Stimulated activated CD4-positive, alpha-beta T cell treated with anti-CD3 and anti-CD28 coated beads, Interleukin-1b, Interleukin-23, amount 100 ng/mL, for 24 hours (primary cell): ENCODE results near the gene C1orf210.

Experiments
- DNase-seq, 4 experiments: peaks; one replicate each; pipeline ENCODE4 v3.0.0-alpha.2; 2020; ENCODE audit warnings: low read depth in 4 of 4, low spot score in 1 of 4

C1orf210 gene

DNA sequence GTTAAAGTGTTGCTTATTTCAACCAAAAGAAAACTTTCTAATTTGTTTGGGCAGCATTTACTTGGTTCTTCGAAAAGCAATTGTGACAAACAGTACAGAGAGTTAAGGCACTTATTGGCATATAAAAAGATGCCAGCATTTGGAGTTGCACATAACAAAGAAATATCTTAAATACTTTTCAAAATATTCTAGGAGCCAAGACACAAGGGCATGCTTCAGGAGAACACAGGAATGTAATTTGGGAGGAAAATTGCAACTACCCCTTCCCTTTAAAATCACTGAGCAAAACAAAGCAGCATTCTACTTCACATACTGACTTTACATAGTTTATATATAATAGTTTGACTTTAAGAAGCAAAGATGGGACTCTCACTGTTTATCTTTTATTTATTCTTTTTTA, 10.8 kb upstream of the C1orf210 start:
- no peak for DNase-seq

DNA sequence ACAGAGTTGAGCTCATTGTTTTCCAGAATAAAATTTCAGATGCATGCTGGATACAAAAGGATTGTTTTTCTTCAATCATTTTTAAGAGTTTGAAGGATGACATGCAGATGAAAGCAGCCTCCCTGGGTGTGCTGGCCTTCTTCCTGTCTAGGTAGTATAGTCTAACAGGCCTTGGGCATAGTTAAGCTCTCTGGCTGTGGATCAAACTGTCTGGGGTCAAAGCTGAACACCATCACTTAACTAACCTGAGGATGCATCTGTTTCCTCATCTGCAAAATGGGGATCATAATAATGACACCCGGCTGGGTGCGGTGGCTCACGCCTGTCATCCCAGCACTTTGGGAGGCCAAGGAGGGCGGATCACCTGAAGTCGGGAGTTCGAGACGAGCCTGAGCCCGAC, 9.4 kb upstream of the C1orf210 start:
- no peak for DNase-seq

DNA sequence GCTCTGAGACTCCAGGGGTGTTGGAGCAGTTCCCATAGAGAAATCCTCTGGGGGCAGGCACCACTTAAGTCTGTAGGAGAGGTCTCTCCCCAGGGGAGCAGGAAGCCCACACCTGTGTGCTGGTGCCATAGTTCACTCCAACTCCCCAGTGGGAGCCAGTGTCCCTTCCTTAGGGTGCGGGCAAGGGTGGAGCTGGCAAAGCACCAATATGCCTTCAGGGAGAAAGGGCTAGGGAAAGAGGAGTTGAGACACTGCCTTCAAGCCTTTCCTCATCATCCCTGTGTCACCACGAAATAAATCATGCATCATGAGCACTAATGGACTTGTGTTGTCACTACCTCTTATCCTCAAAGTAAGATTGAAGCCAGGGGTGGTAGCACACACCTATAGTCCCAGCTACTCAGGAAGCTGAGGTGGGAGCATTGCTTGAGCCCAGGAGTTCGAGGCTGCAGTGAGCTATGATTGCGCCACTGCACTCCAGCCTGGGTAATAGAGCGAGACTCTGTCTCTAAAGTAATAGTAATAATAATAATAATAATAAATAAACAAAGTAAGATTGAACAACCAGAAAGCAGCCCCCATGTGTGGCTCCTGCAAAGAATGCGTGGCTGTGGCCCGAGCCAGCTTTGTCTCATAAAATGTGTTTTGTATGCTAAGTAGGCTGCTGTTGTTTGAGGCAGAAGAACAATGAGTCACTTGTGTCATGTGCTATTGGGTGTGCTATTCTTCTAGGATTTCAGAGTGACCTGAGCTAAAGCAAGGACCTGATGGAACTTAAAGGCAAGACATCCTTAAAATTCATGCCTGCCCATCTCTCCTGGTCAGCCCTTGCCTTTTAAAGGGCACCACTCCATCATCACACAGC, 8.7 kb upstream of the C1orf210 start:
- no peak for DNase-seq

DNA sequence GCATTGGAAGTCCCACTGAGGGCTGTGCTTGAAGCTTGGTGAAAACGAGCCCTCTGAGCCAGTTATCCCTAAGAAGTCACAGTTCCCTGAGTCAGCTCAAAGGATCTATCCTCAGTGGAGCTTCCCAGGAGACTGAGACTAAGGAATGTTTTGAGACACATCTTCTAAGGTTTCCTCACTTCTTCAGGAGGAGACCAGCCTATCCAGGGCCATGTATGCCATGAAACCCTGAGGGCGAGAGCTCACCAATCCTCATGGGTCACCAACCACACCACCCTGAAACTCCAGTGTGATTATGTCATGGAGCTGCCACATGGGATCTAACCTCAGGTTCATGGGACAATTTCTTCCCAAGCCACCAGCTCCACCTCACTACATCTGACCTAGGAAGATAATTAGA, 7.8 kb upstream of the C1orf210 start:
- no peak for DNase-seq

DNA sequence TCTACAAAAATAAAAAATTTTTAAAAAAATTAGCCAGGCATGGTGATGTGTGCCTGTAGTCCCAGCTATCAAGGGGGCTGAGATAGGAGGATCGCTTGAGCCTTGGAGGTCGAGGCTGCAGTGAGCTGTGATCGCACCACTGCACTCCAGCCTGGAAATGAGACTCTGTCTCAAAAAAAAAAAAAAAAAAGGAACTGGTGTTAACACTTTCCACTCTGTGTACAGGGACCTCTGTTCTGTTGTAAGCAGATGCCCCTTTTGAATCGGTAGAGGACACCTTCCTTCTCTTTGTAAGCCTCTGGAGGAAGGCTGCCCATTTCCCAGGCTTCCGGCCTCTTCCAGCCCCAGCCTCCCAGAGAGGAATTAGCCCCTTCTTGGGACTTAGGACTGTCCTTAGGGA, 7.3 kb upstream of the C1orf210 start:
- DNase-seq: no peak

DNA sequence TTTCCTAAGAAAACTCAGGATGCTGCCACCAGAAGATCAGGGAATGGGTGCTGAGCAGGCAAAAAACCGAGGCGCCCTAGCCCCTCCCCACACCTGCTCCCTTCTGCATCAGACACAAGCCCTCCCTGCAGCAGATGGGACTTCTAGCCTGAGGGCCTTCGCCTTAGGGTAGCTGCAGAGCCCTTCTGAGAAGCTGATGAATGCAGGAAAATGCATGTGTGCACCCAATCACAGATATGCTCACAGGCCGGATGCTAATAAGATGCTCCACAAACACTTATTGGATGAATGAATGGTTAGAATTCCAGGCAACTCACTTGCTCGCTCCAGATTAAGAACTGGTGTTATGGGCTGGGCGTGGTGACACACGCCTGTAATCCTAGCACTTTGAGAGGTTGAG, 6.8 kb upstream of the C1orf210 start:
- DNase-seq: no peak

DNA sequence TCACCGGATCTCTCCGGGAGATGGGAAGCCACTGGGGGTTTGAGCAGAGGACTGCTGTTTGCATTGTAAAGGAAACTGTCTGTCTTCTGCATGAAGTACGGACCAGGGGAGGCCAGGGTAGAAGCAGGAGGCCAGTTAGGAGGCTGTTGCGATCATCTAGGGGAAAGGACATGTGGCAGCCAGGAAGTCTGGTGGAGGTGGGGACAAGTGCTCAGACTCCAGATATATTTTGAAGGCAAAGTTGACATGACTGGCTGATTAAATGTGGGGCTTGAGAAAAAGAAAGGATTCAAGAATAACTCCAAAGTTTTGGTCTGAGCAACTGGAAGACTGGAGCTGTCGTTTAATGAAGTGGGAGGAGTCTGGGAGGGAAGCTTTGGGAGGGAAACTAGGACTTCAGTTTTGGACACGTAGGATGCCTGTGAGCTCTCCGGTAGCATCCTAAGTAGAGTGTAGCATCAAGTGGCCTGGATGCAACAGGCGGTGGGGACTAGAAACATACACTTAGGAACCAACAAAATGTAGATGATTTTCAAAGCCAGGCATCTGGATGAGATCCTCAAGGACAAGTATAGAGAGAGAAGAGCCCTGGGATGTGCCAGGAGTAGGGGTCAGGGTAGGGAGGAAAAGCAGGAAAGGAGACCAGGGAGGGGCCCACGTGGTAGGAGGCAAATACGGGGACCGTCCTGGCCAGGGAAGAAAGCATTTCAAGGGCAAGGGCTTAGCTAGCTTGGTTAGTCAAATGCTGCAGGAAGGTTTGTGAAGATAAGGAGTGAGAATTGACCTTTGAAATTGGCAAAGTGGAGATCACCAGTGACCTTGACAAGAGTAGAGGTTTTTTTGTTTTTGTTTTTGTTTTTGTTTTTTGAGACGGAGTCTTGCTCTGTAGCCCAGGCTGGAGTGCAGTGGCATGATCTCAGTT, 3.7 kb upstream of the C1orf210 start:
- DNase-seq: no peak

DNA sequence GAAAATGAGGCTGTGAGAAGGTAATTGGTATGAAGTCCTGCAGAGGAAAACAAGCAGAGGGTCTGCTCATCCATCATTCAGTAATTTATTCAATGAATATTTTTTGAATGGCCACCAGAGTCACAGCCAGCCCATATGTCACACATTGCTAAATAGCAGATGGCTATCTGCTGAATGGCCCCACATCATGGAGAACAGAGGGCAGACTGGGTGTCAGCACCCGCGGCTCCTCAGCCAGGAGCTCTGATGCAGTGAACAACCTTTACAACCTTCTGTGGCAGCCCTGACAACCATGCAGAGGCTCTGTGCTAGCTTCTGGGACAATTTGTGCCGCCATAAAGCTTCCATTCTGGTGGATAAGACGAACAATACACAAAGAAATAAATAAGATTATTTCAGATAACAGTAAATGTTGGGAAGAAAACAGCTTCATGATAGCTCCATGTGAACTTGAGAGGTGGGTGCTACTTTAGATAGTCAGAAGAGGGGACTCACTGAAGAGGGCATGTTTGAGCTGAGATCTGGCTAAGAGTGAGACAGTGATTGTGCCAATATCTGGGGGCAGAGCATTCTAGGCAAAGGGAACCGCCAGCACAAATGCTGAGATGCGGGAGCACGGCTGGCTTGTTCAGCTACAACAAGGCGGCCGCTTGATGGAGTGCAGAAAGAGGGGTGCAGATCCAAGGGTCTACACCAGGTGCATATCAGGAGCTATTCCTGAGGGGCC, 2.8 kb upstream of the C1orf210 start:
- no peak for DNase-seq

DNA sequence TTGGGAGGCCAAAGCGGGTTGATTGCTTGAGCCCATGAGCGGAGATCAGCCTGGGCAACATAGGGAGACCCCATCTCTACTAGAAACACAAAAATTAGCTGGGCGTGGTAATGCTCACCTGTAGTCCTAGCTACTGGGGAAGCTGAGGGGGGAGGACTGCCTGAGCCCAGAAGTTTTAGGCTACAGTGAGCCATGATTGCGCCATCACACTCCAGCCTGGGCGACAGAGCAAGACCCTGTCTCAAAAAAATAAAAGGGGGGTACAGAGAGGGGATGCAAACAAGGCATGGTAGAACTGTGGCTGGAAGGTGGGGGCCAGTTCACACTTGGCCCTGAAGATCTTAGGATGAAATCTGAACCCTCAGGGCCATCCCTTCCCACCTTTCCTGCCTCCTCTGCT, 1.2 kb upstream of the C1orf210 start:
- no peak for DNase-seq

DNA sequence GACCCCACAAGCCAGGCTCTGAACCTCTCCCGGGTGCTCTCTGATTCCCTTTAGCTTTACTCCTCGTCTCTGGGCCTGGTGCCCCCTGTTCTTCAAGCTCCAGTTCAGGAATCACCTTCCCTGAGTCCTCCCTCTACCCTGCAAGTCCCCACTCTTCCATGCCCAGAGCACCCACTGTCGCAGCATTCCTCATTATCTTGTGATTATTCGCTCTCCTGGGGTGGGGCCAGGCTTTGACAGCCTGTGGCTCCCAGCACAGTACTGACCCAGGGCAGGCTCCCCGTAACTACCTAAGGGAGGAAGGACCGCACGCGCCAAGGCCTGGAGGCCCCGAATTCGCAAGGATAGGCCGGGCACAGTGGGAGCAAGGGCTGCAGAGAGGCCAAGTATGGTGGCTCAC, 734 bp upstream of the C1orf210 start:
- no peak for DNase-seq

DNA sequence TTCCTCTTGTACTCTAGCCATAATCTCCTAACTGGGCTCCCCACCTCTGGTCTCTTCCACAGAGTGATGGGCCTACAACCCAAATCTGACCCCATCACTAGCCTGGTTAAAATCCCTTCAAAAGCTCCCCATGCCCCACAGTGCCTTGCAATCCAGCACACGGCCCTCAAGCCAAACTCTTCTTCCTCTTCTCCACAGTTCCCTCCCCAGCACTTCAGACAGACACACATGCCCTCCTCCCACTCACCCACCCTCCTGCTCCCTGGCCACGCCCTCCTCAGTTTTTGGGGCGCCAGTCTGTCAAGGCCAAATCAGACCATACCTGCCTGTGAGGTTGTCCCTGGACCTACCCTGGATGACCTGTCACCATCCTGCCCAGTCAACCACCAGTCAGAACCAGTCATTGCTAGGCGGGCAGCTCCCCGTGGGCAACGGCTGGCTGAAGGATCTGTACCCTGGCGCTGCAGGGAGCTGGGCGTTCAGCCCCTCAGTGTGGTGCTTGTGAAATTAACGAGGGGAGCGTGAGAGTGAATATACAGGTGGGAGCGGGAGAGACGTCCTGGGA, 753 bp downstream of the C1orf210 start:
- no peak for DNase-seq

DNA sequence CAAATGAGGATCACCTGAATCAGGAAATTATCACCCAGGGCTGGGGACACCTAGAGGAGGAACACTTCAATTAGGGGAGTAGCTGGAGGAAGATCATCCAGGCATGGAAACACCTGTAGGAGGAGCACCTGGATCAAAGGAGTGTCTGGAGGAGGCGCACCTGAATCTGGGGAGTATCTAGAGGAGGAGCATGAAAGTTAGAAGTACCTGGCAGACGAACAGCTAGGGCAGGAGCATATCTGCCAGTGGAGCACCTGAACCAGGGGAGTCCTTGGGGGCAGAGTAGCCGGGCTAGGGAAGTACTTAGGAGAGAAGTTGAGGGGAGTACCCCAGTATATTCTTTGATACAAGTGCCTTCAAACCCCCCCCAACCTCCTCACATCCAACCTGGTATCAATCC, 1.3 kb downstream of the C1orf210 start:
- no peak for DNase-seq

DNA sequence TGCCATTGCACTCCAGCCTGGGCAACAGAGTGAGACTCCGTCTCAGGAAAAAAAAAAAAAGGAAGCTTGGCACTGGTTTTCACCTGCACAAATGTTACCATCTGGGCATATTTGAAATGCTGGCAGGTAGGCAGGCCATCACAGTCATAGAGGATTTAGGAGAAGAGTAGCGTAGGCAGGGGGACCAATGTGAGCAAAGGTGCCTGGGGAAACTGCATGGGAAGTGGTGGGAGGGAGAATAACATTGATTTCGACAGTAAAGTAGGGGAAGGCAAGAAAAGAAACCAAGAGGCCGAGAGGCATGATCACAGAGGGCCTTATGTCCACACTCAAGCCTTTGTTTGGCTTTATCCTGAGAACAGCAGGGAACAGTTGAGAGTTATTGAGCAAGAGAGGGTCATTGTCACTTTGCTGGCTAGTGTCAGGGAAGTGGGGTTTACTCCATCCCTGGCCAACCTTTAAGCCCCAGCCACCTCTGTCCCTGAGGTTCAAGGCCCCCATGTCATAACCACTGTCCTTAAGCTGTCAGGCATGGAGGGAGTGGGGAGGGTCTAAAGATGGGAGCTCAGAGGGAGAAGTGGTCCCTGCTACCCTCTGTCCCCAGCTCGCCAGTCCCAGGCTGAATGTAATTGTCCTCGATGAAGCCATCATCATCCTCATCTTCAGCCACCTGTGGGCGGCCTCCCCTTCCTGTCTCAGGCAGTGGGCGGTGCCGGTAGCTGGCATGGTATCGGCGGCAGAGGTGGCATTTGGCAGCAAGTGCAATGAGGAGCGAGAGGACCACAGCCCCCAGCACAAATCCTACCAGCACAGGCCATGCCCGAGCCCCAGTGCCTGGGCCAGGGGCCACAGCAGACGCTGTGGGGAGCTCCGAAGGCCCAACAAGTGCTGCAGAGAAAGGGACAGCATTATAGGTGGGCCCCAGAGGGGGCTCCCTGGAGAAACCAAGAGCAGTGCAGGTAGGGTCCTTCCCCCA, 2.9 kb downstream of the C1orf210 start:
- no peak for DNase-seq

DNA sequence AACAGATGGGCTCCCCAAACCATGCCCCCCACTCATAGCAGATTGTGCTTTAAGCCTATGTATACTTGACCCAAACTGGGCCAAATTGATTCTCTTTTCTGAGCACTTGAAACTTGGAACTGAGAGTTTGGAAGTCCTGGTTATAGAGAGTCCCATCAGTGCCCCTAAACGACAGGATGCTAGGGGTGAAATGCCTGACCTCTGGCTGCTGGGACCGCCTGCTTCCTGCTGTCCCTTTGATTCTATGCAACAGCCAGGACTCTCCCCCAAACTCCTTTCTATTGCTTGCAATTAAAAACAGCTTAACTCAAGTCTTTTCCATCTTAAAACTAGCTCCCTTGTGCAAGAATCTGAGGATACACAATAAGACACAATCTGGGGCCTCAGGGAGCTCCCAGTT, 4.7 kb downstream of the C1orf210 start:
- no peak for DNase-seq

DNA sequence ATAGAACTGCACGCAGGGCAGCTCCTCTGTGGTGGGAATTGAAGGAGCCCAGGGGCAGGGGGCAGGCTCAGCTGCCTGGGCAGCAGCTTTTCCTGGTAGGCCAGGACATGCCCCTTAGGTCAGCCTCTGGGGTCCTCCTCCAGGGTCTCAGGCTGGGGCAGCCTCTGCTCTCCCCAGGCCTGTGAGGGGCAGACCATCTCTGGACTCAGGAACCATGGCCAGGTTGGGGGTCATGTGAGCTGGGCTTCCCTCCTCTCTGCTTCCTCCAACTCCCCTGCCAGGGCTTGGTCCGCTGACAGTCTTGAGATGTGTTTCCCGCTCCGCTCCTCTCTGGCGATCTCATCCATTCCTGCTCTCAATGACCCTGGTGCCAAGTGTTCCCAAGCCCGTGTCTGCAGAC, 5.7 kb downstream of the C1orf210 start:
- no peak for DNase-seq

DNA sequence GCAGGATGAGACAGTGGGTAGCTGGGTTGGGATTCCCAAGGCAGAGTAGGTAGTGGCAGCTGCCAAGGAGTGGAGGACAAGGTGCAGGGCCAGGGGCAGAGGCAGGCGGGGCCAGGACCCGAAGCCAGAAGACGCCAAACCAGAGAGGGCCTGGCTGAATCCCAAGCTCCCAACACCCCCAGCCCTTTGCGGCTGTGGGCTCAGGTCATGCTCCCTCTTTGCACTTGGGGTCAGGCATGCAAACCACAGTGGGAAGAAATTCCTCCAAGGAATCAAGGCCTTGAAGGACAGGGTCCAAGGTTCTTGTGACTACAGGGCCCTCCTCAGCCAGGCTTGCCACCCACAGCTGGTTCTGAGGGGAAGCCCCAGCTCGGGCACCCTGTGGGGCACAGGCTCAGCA, 6.2 kb downstream of the C1orf210 start:
- DNase-seq: no peak

DNA sequence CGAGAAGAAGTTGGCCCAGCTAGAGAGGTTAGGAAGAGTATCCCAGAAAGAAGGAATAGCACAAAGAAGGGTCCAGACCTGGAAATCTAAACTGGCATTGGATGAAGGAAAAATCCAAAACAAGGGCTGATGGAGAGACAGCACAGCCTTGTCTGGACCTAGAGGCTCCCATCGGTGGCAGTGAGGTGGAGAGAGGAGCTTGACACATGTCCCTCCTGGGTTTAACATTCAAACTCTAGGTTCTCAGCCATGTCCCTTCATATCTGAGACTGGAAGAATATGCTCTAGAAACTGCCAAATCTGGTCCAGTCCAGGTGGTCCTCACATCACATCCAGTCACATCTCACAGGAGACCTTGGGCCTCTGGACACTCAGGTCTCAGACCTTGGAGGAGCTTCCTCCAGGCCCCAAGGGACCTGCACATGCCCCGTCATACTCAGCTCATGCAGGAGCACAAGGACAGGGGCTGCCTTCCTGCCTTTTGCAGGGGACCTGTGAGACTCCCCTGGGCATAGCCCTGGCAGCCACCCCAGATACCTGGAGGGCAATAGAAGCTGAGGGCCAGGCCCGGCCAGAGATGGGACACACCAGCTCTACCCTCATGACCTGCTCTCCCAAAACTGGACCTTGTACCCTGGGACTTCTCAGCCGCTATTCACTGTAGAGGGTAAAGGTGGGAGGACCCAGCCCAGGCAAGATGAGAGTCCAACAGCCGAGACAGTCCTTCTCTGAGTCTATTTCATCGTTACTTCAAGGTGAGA, 8.1 kb downstream of the C1orf210 start:
- no peak for DNase-seq

DNA sequence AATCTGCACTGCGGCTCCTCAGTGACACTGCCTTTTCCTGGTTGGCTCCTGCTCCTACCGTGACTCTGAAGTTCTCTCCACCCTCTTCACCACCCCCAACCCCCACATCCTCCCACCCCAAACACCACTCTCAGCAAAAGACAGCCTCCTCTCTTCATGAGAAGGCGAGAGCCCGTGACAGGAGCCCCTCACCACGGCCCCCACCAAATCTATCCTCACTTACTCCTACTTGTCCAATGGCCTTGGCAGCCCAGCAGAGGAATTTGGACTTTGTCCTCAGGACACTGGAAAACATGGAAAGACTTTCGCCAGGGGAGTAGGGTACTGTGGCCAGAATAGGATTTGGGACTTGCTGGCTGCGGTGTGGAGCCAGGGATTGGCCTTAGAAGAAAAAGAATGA, 8.7 kb downstream of the C1orf210 start:
- DNase-seq: no peak

DNA sequence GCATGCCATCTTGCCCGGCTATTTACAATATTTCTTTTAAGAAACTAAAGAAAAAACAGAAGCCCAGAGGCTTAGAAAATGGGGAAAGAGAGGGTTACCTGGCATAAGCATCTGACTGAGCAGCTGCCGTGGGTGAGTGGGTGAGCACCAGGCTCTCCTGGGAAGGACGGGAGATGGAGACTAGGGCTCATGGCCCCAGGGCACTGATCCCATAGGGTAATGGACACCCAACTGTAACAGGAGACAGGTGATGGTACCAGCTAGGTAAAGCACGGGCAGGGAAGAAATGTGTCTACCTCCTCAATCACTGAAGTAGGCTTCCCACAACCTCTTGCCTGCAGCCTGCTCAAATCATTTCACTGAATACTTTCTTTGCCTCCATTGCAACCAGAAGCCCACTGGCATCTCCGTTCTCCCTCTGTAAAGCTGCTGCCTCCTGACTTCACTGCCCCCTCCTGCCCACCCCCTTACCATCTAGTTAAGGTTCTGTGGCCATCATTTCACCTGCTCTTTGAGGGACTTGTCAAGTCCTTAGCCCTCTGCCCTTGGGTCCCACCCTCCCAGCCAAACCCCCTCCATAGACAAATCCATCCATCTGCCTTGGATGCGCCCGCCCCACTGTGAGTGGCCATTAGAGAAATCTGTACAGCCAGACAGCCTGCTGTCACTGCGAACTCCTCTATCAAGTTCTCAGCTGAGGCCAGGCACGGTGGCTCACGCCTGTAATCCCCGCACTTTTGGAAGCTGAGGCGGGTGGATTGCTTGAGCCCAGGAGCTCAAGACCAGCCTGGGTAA, 9.4 kb downstream of the C1orf210 start:
- DNase-seq: no peak
